H54 (cell line): ENCODE results near the gene ERC1.
"Not testable (repeated sequence)": the region's sequence is repeated elsewhere in the genome, so short reads cannot be mapped to it uniquely, and the experiment has no call there.

Source experiments
- DNase-seq: peaks from one replicate; pipeline ENCODE4 v3.0.0; 2011; ENCODE audit warnings: low spot score, mixed read lengths; ENCODE audit not compliant: insufficient read length
- FAIRE-seq: peaks from 3 replicates; lab custom pipeline; 2011; peaks lifted over from hg19 to GRCh38; lab: Jason Lieb, UNC
- POLR2A ChIP-seq: IDR thresholded peaks from 2 replicates; pipeline ENCODE4 v1.6.1; 2011; ENCODE audit warnings: low read depth, mild to moderate bottlenecking, low read length

Gene ERC1

GRCh38 chr12:1117970-1118563, 127.0 kb downstream of the ERC1 start:
- no peak for TF ChIP-seq POLR2A
- no peak for DNase-seq
- peak; percentile 93 for FAIRE-seq

GRCh38 chr12:1122786-1123185, 131.8 kb downstream of the ERC1 start:
- DNase-seq: no peak
- TF ChIP-seq POLR2A: no peak
- FAIRE-seq: no peak

GRCh38 chr12:1126091-1126490, 135.1 kb downstream of the ERC1 start:
- no peak for DNase-seq
- TF ChIP-seq POLR2A: no peak
- no peak for FAIRE-seq

GRCh38 chr12:1127021-1127420, 136.0 kb downstream of the ERC1 start:
- FAIRE-seq (no peak), DNase-seq (no peak)
- no peak for TF ChIP-seq POLR2A

GRCh38 chr12:1130164-1130563, 139.1 kb downstream of the ERC1 start:
- no peak for DNase-seq
- peak; percentile 88 for FAIRE-seq
- TF ChIP-seq POLR2A: no peak

- no peak for FAIRE-seq
Observed at GRCh38 chr12:1130571-1130970, 139.5 kb downstream of the ERC1 start.

GRCh38 chr12:1131811-1132224, 140.8 kb downstream of the ERC1 start:
- no peak for TF ChIP-seq POLR2A
- FAIRE-seq: no peak
- DNase-seq: no peak

More at GRCh38 chr12:1130571-1130970, 139.5 kb downstream of the ERC1 start:
- no peak for DNase-seq
- no peak for TF ChIP-seq POLR2A

- FAIRE-seq: no peak
- no peak for TF ChIP-seq POLR2A
Observed at GRCh38 chr12:1132311-1132710, 141.3 kb downstream of the ERC1 start.

GRCh38 chr12:1138691-1139090, 147.7 kb downstream of the ERC1 start:
- TF ChIP-seq POLR2A: no peak
- DNase-seq: no peak
- no peak for FAIRE-seq

More at GRCh38 chr12:1132311-1132710, 141.3 kb downstream of the ERC1 start:
- DNase-seq: no peak

GRCh38 chr12:1146758-1147157, 155.7 kb downstream of the ERC1 start:
- not testable (repeated sequence) for FAIRE-seq, DNase-seq

GRCh38 chr12:1147821-1148220, 156.8 kb downstream of the ERC1 start:
- DNase-seq: no peak
- TF ChIP-seq POLR2A: no peak
- peak; percentile 23 for FAIRE-seq

- TF ChIP-seq POLR2A: no peak
- FAIRE-seq (no peak), DNase-seq (no peak)
Observed at GRCh38 chr12:1157046-1157445, 166.0 kb downstream of the ERC1 start.

GRCh38 chr12:1161197-1161596, 170.2 kb downstream of the ERC1 start:
- FAIRE-seq: no peak
- no peak for DNase-seq
- no peak for TF ChIP-seq POLR2A

GRCh38 chr12:1162081-1162760, 171.2 kb downstream of the ERC1 start:
- FAIRE-seq: no peak
- DNase-seq: no peak
- no peak for TF ChIP-seq POLR2A

GRCh38 chr12:1167784-1168183, 176.8 kb downstream of the ERC1 start:
- no peak for TF ChIP-seq POLR2A
- no peak for DNase-seq
- FAIRE-seq: no peak
